Cerebellar cortex (tissue), 1 donor: ENCODE data around the gene ITGA1.
"Not testable (repeated sequence)": the region's sequence is repeated elsewhere in the genome, so short reads cannot be mapped to it uniquely, and the experiment has no call there.

Source experiments
- DNase-seq: peaks from one replicate; pipeline ENCODE4 v3.0.0-alpha.2; 2015; ENCODE audit warnings: low spot score

Gene ITGA1

DNA sequence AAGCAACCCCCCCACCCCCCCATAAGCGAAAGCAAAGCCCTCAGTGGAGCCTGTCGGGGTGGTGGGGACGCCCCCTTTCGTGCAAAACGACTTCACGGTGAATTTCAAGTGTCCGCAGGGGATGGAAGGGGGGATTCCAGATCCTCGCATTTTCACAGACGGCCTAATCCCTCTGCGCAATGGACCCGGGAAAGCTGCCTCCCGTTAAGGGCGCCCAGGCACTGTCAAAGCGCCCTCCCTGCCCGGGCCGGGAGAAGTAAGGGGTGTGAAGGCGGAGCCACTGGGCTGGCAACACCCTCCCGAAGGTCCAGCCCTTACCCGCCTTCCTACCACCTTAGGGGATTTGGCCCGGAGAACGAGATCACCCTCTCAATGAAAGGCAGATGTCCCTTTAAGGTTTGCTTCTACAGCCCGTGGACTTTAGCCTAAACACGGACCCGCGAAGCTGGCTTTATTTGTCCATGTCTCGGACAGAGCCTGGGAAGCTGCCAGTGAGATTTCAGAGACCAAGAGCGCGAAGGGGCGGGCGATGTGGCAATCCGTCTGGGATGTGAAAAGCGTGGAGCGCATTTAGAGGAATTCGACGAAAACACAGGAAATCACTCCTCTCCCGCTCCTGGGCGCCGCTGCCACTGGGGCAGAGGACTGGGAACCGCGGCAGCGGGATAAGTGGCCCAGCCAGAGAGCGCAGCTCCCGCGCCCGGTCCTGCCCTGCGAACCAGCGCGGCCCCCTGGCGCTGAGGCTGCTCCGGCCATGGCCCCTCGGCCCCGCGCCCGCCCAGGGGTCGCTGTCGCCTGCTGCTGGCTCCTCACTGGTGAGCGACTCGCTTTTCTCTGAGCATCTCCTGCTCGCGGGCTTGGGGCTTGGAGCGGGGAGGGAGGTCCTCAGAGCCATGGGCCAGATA is at the start of gene ITGA1, which contains the start of gene PELO:
Gene ITGA1 (plus strand): TSS at position 317 of the 905 bp plus-strand sequence. CDS start 438 bp downstream, at position 755.
Gene PELO (plus strand): TSS at position 317 of the 905 bp plus-strand sequence. CDS start 12,479 bp downstream, outside the sequence.
- peak; percentile 26 for DNase-seq

DNA sequence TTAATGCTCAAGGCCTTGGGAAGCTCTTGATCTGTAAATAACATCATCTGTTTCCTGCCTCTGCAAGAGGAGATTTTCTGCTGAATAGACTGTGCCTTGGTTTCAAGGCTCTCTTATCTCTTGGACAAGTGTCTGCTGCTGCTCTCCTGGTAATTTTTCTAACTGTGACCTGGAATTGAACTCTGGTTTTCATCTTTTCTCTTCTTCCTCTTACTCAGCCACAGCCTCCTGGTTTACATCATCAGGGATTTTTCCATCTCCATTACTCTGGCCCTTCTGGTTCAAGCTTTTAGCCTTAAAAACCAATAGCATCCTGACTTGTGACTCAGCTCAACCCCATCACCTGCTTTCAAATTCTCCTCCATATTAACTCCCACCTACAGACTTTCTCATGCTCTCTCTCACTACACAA is 49.6 kb upstream of the ITGA1 start:
- DNase-seq = no peak

DNA sequence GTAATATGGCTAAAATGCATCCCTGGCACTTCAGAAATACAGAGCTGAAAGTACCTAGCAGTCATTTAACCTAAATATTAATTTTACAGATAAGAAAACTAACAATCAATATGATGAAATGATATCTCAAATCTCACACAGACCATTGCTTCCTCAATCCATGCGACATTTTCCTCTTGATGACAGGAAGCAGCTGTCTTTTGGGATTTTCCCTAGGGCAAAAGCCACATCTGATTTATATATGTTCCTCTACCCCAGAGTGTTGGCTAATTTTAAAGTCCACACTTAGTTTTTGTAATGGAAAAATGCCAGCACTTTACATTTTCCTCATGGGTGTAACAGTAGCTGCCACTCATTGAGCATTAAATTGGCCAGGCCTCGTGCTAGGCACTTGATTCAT is 47.7 kb upstream of the ITGA1 start:
- DNase-seq = no peak

- DNase-seq = no peak
These were observed 44.7 kb upstream of the ITGA1 start for GRCh38 chr5:52743012-52743411.

- no peak for DNase-seq
These were observed 44.2 kb upstream of the ITGA1 start for GRCh38 chr5:52743529-52743928.

DNA sequence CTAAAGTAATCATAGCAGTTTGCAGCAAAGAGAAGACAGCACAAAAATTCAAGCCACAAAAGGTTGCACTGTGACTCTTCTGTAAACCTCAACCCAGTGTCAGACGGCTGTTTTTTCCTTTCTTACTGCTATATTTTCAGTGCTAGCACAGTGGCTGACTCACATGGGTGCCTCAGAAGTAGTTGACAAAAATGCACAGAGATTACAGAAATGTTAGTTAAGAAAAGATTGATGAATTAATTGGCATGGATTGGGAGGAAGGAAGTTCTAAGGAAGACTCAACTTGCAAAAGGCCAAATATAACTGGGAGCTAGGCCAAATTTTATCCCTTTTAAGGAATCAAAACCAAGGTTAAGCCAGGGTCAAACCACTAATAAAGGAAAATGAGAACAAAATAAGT is 43.7 kb upstream of the ITGA1 start:
- DNase-seq = no peak

DNA sequence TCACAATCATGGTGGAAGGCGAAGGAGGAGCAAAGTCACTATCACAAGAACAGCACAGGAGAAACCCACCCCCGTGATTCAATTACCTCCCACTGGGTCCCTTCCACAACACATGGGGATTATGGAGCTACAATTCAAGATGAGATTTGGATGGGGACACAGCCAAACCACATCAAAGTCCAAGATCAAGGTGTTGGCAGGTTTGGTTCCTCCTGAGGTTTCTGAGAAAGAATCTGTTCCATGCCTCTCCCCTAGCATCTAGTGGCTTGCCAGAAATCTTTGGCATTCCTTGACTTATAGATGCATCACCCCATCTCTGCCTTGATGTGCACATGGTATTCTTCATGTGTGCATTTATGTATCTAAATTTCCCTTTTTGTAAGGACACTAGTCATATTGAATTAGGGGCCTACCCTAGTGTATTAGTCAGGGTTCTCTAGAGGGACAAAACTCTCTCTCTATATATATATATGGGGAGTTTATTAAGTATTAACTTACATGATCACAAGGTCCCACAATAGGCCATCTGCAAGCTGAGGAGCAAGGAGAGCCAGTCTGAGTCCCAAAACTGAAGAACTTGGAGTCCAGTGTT is 42.8 kb upstream of the ITGA1 start:
- not testable (repeated sequence) for DNase-seq

DNA sequence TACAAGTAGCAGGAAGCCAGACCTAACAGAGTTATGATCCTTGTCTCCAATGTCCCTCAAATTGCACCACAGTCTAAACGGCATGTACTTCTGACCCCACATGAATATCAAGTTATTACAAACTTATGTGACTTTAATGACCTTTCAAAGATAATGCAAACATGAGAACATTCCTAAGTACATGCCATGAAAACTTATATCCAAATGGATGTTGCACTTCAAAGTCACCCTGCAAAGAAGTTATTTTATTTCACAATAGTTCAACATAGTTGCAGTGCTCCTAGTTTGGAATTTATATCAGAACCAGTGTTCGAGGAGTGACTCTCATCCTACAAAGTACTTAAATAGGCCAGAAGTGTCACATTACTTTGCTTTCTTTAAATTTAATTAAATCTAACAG is 41.2 kb upstream of the ITGA1 start:
- no peak for DNase-seq

DNA sequence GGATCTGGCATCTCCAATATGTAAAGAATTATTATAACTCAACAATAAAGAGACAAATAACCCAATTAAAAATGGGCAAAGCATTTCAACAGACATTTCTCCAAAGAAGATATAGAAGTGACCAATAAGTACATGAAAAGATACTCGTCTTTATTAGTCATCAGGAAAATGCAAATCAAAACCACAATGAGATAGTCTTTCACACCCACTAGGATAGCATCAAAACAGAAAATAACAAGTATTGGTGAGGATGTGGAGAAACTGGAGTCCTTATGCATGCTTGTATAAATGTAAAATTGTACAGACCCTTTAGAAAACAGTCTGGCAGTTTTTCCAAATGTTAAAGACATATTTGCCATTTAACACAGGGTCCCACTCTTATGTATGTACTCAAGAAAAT is 39.1 kb upstream of the ITGA1 start:
- DNase-seq = no peak

GRCh38 chr5:52749666-52750065 is 38.0 kb upstream of the ITGA1 start:
- DNase-seq = no peak

- DNase-seq = no peak
These were observed 36.6 kb upstream of the ITGA1 start for GRCh38 chr5:52751137-52751536.

DNA sequence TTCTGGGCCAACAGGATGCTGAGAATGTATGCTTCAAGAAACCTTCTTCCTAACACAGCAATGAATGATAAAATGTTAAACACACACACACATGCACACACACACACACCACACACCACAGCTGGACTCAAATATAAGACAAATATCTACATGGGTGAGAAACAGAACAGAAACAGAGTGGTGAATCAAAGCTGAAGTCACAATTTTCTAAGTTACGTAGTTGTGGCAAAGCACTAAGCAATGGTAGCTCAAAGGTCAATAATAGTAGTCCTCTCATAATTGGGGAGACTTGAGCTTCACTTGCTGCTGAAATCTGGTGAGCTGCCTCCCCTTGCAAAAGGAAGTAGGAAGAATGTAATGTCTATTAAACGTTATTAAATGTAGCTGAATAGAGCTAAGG is 33.7 kb upstream of the ITGA1 start:
- no peak for DNase-seq

DNA sequence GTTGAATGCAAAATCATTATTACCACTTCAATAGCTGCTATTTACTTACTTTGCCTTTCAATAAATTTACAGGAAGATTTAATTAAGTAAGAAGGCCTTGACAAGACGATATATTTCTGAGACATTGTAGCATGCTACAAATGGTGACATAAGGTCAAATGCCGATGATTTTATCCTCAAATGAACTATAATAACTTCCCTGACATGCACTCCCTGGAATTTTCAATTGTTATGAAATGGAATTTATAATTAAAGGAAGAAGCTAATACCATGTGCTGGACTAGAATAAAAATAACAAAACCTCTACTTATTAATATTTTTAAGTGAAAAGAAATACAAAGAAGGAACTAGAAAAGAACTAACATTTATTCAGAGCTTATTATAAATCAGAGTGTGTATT is 30.2 kb upstream of the ITGA1 start:
- no peak for DNase-seq

GRCh38 chr5:52758014-52758413 is 29.7 kb upstream of the ITGA1 start:
- no peak for DNase-seq

- DNase-seq = no peak
These were observed 28.4 kb upstream of the ITGA1 start for GRCh38 chr5:52759331-52759730.

DNA sequence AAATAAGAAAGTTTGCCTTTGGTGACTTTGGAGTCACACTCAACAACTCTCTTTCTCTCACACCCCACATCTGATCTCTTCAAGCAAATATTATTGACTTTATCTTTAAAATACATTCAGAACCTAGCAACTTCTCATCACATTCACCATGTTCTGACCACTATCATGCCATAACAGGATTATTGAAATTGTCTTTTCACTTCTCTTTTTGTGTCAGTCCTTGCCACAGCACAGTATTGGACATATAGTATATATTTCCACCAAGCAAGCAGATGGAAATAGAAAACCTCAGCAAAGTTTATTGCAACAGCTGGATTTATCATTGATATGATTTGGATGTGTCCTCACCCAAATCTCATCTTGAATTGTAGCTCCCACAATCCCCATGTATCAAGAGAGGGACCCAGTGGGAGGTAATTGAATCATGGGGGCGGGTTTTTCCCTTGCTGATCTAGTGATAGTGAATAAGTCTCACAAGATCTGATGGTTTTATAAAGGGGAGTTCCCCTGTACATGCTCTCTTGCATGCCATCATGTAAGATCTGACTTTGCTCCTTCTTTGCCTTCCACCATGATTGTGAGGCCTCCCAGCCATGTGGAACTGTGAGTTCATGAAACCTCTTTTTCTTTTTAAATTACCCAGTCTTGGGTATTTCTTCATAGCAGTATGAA is 26.9 kb upstream of the ITGA1 start:
- DNase-seq = no peak

- DNase-seq = no peak
These were observed 20.4 kb upstream of the ITGA1 start for GRCh38 chr5:52767217-52767743.

- no peak for DNase-seq
These were observed 19.8 kb upstream of the ITGA1 start for GRCh38 chr5:52767766-52768480.

- no peak for DNase-seq
These were observed 18.7 kb upstream of the ITGA1 start for GRCh38 chr5:52769061-52769460.

- DNase-seq = no peak
These were observed 17.3 kb upstream of the ITGA1 start for GRCh38 chr5:52770287-52770939.

DNA sequence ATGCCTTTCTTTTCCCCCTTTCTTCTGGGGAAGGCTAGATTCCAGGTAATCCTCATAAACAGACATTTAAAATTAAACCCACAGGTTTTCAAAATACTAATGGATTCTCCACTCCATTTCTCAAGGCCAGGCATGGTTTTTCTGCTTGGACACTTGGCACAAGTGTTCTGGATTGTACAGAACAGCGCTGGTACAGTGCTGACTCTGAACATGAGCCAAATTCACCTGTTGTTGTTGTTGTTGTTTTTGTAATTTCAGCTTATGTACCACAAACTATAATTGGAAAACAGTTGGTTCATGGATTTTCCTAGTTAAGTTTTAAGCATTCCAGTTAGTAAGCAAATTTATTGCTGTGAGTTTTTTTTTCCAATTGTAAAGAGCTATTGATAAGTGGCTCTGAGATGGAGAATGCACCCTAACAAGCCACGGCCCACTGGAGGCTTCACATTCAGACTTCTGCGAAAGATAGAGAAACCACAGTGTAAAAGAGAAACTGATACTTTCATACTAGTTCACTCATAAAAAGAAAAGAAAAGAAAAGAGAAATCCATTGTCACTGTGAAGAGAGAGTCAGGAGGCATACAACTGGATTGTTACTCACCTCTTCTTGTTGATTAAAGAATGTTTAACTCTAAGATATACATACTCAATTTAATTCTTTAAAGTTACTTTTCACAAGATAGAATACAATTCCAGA is 16.2 kb upstream of the ITGA1 start:
- no peak for DNase-seq
